Measurements from ENCODE around the gene COG4. TPM values are rescaled to one million over a fixed set of nuclear protein-coding genes. Genes with fewer than 3 reads are reported as not detected.

The COG4 gene
- polyA plus RNA-seq, 2 of the 4 experiments (the other 2 are of a cell fraction): 42.7 to 48.2 TPM

GRCh38 chr16:70550082-70550481 is 26.7 kb upstream of the COG4 start (continued):
- no peak for TF ChIP-seq USF2 (IDR thresholded peaks at IDR 0.05)
- TF ChIP-seq ZFP36 (IDR thresholded peaks at IDR 0.05; ENCODE audit: borderline replicate concordance, partially characterized antibody): no peak

GRCh38 chr16:70548936-70549335 is 25.6 kb upstream of the COG4 start:
- no peak for DNase-seq (ENCODE audit: low read depth in 1 of 2, low spot score in 1 of 2)
- no peaks in the 10 kb centered on the region for H3K9me3 ChIP-seq
- ChIA-PET CTCF (interaction anchor here (0.6 to 2.3 kb wide), 4 partner anchors 17 to 157 kb away, joined by 3 to 9 read pairs (median 5); no protein-coding TSS in a partner anchor), POLR2A (no interaction called here)
- no peak for FAIRE-seq
- H3K4me1 ChIP-seq: no peaks in the 10 kb centered on the region
- no peak overlapping the region for H3K4me2 ChIP-seq
- no peak for TF ChIP-seq E2F6 (IDR thresholded peaks at IDR 0.05; ENCODE audit: borderline replicate concordance, low read depth)
- TF ChIP-seq NR3C1 (IDR thresholded peaks at IDR 0.05): no peak
- no peak for TF ChIP-seq JUN (IDR thresholded peaks at IDR 0.05)
- no peak for TF ChIP-seq JUNB (IDR thresholded peaks at IDR 0.05)
- no peak for TF ChIP-seq ESRRA (IDR thresholded peaks at IDR 0.05; ENCODE audit: borderline replicate concordance, low read length)
- TF ChIP-seq RARB (CRISPR knock-in tag; IDR thresholded peaks at IDR 0.05): no peak
- TF ChIP-seq PBX3 (IDR thresholded peaks at IDR 0.05): no peak
- no peak for TF ChIP-seq NFE2L2 (conservative IDR thresholded peaks at IDR 0.05; ENCODE audit: low read length)
- TF ChIP-seq RNF2 (IDR thresholded peaks at IDR 0.05; ENCODE audit: borderline replicate concordance, low read depth): no peak
- TF ChIP-seq SREBF2 (IDR thresholded peaks at IDR 0.05): no peak
- no peak for TF ChIP-seq HDAC2 (IDR thresholded peaks at IDR 0.05)
- no peak for TF ChIP-seq HOXB13 (CRISPR knock-in tag; IDR thresholded peaks at IDR 0.05; ENCODE audit: low read depth)
- 85% methylated on average over 2 of the region's 2 CpGs for WGBS (ENCODE audit: missing lambda C conversion rate)
- no peak for ATAC-seq
- H3K4me3 ChIP-seq: no peak overlapping the region
- no peak overlapping the region for H3K27ac ChIP-seq

GRCh38 chr16:70544548-70544947 is 21.2 kb upstream of the COG4 start:
- no peak overlapping the region for H3K4me2 ChIP-seq
- ChIA-PET CTCF (interaction anchor here (1.0 to 1.5 kb wide), 2 partner anchors 14 to 17 kb away, joined by 3 read pairs; no protein-coding TSS in a partner anchor), POLR2A (no interaction called here)
- H3K9me3 ChIP-seq: no peaks in the 10 kb centered on the region
- 83% methylated on average over 1 of the region's 1 CpG for WGBS (ENCODE audit: missing lambda C conversion rate)
- FAIRE-seq (no peak), ATAC-seq (no peak), DNase-seq (ENCODE audit: low read depth in 1 of 2, low spot score in 1 of 2) (no peak)
- H3K4me1 ChIP-seq: no peaks in the 10 kb centered on the region
- H3K4me3 ChIP-seq: no peak overlapping the region
- no peak for TF ChIP-seq FOSB (CRISPR knock-in tag; IDR thresholded peaks at IDR 0.05)
- no peak for TF ChIP-seq RFX5 (IDR thresholded peaks at IDR 0.05)
- TF ChIP-seq MAFK (IDR thresholded peaks at IDR 0.05; ENCODE audit: partially characterized antibody): no peak
- no peak for TF ChIP-seq FOXS1 (CRISPR knock-in tag; IDR thresholded peaks at IDR 0.05)
- TF ChIP-seq CHD2 (IDR thresholded peaks at IDR 0.05; ENCODE audit: low read length, partially characterized antibody): no peak
- TF ChIP-seq MYC (IDR thresholded peaks at IDR 0.05; ENCODE audit: borderline replicate concordance, low read length): no peak
- no peak for TF ChIP-seq ZFP36 (IDR thresholded peaks at IDR 0.05; ENCODE audit: borderline replicate concordance, partially characterized antibody)
- no peak for TF ChIP-seq EP300 (IDR thresholded peaks at IDR 0.05)
- no peak for TF ChIP-seq HOXA7 (CRISPR knock-in tag; IDR thresholded peaks at IDR 0.05)
- TF ChIP-seq CTCF (IDR thresholded peaks at IDR 0.05): no peak
- TF ChIP-seq GATA3 (IDR thresholded peaks at IDR 0.05; ENCODE audit: borderline replicate concordance): no peak
- no peak for TF ChIP-seq EHMT2 (IDR thresholded peaks at IDR 0.05; ENCODE audit: low read depth)
- no peak for TF ChIP-seq BHLHE40 (IDR thresholded peaks at IDR 0.05; ENCODE audit: low read depth, low read length)
- TF ChIP-seq HOXB5 (CRISPR knock-in tag; IDR thresholded peaks at IDR 0.05): no peak
- TF ChIP-seq NPAS2 (CRISPR knock-in tag; IDR thresholded peaks at IDR 0.05; ENCODE audit: borderline replicate concordance): no peak
- no peak for TF ChIP-seq RNF2 (IDR thresholded peaks at IDR 0.05; ENCODE audit: borderline replicate concordance, low read depth)
- H3K27ac ChIP-seq: no peak overlapping the region

Data from A549 (cell line).